GM19397 (cell line): ENCODE data around the gene MAP1B.

ENCODE experiments used
- ATAC-seq: cut with Tn5 transposase; IDR thresholded peaks from one replicate; pipeline ENCODE4 v1.9.1; 2021; ENCODE audit warnings: mild to moderate bottlenecking, moderate library complexity; ENCODE audit not compliant: unreplicated experiment

MAP1B gene

GRCh38 chr5:72221541-72221940 lies 114.3 kb downstream of the MAP1B start:
- ATAC-seq = no peak

GRCh38 chr5:72222521-72222920 lies 115.2 kb downstream of the MAP1B start:
- ATAC-seq = no peak

- no peak for ATAC-seq
Measured at GRCh38 chr5:72223371-72223770, 116.1 kb downstream of the MAP1B start.

- no peak for ATAC-seq
Measured at GRCh38 chr5:72224946-72225463, 117.7 kb downstream of the MAP1B start.

GRCh38 chr5:72225741-72226140 lies 118.5 kb downstream of the MAP1B start:
- ATAC-seq = no peak

- no peak for ATAC-seq
Measured at GRCh38 chr5:72226950-72227349, 119.7 kb downstream of the MAP1B start.

- no peak for ATAC-seq
Measured at GRCh38 chr5:72228960-72229359, 121.7 kb downstream of the MAP1B start.

GRCh38 chr5:72231991-72232703 lies 124.9 kb downstream of the MAP1B start:
- ATAC-seq = no peak

- ATAC-seq = no peak
Measured at GRCh38 chr5:72232838-72233237, 125.6 kb downstream of the MAP1B start.

- ATAC-seq = no peak
Measured at GRCh38 chr5:72233835-72234234, 126.6 kb downstream of the MAP1B start.

- ATAC-seq = peak; percentile 70
Measured at GRCh38 chr5:72234265-72234700, 127.0 kb downstream of the MAP1B start.

GRCh38 chr5:72234868-72235267 lies 127.6 kb downstream of the MAP1B start:
- no peak for ATAC-seq

- ATAC-seq = no peak
Measured at GRCh38 chr5:72235725-72236124, 128.4 kb downstream of the MAP1B start.

- ATAC-seq = no peak
Measured at GRCh38 chr5:72237415-72237814, 130.1 kb downstream of the MAP1B start.

GRCh38 chr5:72237879-72238278 lies 130.6 kb downstream of the MAP1B start:
- no peak for ATAC-seq

GRCh38 chr5:72238712-72239445 lies 131.6 kb downstream of the MAP1B start:
- ATAC-seq = no peak

GRCh38 chr5:72241346-72242003 lies 134.2 kb downstream of the MAP1B start:
- ATAC-seq = no peak

- no peak for ATAC-seq
Measured at GRCh38 chr5:72242796-72243475, 135.7 kb downstream of the MAP1B start.

- no peak for ATAC-seq
Measured at GRCh38 chr5:72243706-72244105, 136.4 kb downstream of the MAP1B start.

GRCh38 chr5:72244862-72245371 lies 137.6 kb downstream of the MAP1B start:
- ATAC-seq = no peak

GRCh38 chr5:72245546-72245945 lies 138.3 kb downstream of the MAP1B start:
- no peak for ATAC-seq
